Stimulated activated CD4-positive, alpha-beta T cell treated with anti-CD3 and anti-CD28 coated beads, TNF-alpha, amount 100 ng/mL, for 48 hours (primary cell): Measurements from ENCODE around the gene SDHA.
"Not testable (repeated sequence)": the region's sequence is repeated elsewhere in the genome, so short reads cannot be mapped to it uniquely, and the experiment has no call there.

Experiments used
- DNase-seq, 3 donors: peaks; one replicate each; pipeline ENCODE4 v3.0.0-alpha.2; 2020; ENCODE audit warnings: low read depth in 3 of 3

SDHA gene

GRCh38 chr5:255116-255515, 37.0 kb downstream of the SDHA start:
- not testable (repeated sequence) for DNase-seq

DNA sequence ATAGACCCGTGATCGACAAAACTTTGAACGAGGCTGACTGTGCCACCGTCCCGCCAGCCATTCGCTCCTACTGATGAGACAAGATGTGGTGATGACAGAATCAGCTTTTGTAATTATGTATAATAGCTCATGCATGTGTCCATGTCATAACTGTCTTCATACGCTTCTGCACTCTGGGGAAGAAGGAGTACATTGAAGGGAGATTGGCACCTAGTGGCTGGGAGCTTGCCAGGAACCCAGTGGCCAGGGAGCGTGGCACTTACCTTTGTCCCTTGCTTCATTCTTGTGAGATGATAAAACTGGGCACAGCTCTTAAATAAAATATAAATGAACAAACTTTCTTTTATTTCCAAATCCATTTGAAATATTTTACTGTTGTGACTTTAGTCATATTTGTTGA, 38.2 kb downstream of the SDHA start:
- DNase-seq = not testable (repeated sequence)

GRCh38 chr5:257148-257547, 39.0 kb downstream of the SDHA start:
- DNase-seq = no peak

DNA sequence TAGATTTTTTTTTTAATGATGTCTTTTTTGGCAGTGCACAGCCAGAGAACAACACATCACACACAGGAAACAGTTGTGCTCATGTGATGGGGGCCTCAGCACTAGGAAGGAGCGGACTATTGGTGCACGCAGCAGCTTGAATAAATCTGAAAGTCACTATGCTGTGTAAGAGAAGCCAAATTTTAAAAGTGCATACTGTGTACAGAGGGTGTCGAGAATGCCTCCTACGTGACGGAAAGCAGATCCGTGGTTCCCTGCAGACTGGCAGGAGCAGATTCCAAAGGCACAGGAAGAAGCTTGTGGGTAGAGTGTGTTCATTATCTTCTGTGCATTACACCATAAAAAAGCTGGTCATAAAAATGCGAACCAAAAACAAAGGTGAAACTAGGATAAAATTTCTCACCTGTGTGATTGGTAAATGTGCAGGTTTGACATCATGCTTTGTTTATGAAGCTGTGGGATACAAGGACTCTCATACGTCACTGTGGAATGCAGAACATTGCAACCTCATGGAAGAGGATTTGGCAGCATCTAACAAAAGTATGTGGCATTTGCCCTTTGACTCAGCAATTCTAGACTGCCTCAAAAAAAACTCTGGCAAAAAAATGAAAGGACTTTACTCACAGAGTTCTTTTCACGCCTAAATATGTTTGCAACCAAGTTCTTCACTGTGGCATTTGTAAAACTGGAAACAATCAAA, 45.3 kb downstream of the SDHA start:
- DNase-seq = not testable (repeated sequence)

- no peak for DNase-seq
Observed at GRCh38 chr5:264338-264737, 46.2 kb downstream of the SDHA start.

- DNase-seq = not testable (repeated sequence)
Observed at GRCh38 chr5:266311-267026, 48.3 kb downstream of the SDHA start.

DNA sequence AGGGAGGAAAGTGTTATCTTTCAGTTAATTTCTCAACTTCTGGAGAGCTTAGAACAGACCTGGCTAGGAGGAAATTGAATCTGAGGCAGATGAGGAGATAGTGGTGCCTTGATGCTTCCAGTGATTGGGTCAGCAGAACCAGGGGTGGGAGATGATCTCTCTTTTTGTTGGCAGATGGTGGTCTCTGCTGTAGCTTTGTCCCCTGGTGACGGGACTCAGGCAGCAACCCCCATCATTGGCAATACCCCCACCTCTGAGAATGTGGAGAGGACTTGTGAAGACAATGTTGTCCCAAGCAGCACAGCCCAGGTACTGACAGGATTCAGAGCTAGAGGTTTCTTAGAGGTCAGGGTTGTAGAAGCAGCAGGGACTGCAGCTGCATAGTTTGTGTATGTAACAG, 49.6 kb downstream of the SDHA start:
- DNase-seq = no peak

- DNase-seq = no peak
Observed at GRCh38 chr5:270340-270739, 52.2 kb downstream of the SDHA start.

- DNase-seq = not testable (repeated sequence)
Observed at GRCh38 chr5:271828-272167, 53.7 kb downstream of the SDHA start.

DNA sequence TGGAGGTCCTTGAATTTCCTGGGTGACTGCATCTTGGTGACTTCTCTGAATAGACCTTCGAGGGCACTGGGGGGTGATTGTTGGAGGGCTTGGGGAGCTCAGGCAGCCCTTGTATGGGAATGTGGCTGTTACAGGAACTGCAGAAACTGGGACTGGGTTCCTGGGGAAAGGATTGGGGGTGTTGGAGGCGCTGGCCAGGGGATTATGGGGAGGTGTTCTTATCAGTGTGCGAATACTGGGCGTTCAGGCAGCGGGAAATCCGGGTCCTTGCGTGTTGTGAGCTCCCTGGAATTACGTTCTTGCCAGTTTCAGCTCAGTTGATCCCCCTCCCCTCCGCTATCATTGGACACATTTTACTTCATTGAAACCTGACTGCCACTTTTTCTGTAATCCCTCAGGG, 55.0 kb downstream of the SDHA start:
- not testable (repeated sequence) for DNase-seq

DNA sequence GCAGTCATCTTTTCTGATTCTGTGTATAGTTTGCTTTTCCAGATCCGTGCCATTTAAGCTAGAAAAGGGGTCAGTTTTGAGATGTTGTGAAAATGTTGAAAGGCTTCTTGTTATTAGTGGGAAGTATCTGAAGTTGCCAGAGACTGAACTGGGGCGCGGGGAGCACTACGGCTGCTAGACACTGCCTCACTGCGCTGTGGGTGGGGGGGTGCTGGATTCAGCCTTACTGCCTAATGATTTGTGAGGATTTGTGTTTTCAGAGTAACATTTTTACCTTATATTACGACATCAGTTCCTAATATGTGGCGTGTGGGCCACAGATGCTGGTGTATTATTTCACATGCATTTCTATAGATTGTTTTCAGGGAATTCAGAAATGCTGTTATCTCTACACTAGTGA, 55.4 kb downstream of the SDHA start:
- not testable (repeated sequence) for DNase-seq

GRCh38 chr5:274346-274745, 56.2 kb downstream of the SDHA start:
- DNase-seq = not testable (repeated sequence)

GRCh38 chr5:278646-279045, 60.5 kb downstream of the SDHA start:
- DNase-seq = no peak

DNA sequence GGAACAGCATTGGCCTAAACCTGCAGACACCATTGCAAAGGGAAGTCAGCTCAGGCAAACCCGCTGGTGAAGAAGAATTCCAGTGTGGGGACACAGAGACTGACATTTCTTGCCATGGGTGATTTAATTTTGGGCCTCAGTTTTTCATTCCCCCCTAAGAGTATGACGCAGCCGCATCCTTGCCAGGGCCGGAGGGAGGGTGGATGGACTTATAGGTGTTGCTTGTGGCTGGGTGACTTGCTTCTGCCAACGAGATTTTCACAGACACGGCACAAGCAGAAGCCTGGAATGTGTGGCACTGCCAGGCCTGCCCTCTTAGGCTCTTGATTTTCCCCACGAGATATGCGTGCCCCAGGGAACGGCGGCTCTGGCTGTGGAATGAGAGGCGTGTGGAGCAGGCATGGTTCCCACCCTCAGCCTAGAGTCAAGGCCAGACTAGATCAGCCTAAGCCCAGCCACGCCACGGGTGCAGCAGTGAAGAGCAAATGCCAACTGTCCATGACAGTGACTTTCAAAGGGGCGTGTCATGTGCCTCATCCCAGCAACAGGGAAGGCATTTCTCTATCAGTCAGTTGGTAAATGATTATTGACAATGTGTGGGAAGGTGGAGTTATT, 61.0 kb downstream of the SDHA start:
- not testable (repeated sequence) for DNase-seq

GRCh38 chr5:285991-286557, 68.0 kb downstream of the SDHA start:
- DNase-seq = no peak

DNA sequence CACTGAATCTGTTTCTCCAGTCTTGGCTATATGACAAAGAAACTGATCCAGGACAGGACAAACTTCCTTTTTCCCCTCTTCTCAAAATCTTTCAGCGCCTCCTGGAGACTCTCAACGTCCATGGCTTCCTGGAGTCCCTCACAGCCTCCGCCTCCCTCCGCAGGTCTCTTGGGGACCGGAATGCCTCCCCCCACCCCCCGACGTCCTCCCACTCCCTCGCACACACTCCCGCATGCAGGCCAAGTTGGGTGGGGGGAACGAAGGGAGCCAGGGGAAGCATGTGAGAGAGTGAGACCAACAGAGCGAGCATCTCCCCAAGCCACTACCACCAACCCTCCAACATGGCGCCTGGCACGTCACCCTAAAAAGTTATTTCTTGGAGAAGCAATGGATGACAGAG, 72.1 kb downstream of the SDHA start:
- DNase-seq = not testable (repeated sequence)

GRCh38 chr5:291345-291744, 73.2 kb downstream of the SDHA start:
- not testable (repeated sequence) for DNase-seq

- DNase-seq = not testable (repeated sequence)
Observed at GRCh38 chr5:294788-295187, 76.7 kb downstream of the SDHA start.

GRCh38 chr5:296207-296606, 78.1 kb downstream of the SDHA start:
- DNase-seq = not testable (repeated sequence)

- DNase-seq = not testable (repeated sequence)
Observed at GRCh38 chr5:296954-297353, 78.8 kb downstream of the SDHA start.

- DNase-seq = not testable (repeated sequence)
Observed at GRCh38 chr5:297448-297847, 79.3 kb downstream of the SDHA start.

GRCh38 chr5:297991-298736, 80.0 kb downstream of the SDHA start:
- DNase-seq = not testable (repeated sequence)
